PC-3 (cell line): ENCODE results near the gene IFITM2.

Source experiments
- EZH2 ChIP-seq: fragments of 300-600 bp; sonication (generic); IDR thresholded peaks from one replicate; pipeline ENCODE4 v1.6.1; 2017; ENCODE audit warnings: antibody characterized with exemption, mild to moderate bottlenecking, low read length; ENCODE audit not compliant: unreplicated experiment
- TF ChIP-seq, protein P1 (sequence below): fragments of 300-600 bp; sonication (generic); conservative IDR thresholded peaks from 2 replicates; pipeline ENCODE4 v1.5.1; 2017; ENCODE audit warnings: antibody characterized with exemption, low read depth, mild to moderate bottlenecking, low read length

GRCh38 chr11:326592-326841 is 18.9 kb downstream of the IFITM2 start:
- TF ChIP-seq, protein P1, sequence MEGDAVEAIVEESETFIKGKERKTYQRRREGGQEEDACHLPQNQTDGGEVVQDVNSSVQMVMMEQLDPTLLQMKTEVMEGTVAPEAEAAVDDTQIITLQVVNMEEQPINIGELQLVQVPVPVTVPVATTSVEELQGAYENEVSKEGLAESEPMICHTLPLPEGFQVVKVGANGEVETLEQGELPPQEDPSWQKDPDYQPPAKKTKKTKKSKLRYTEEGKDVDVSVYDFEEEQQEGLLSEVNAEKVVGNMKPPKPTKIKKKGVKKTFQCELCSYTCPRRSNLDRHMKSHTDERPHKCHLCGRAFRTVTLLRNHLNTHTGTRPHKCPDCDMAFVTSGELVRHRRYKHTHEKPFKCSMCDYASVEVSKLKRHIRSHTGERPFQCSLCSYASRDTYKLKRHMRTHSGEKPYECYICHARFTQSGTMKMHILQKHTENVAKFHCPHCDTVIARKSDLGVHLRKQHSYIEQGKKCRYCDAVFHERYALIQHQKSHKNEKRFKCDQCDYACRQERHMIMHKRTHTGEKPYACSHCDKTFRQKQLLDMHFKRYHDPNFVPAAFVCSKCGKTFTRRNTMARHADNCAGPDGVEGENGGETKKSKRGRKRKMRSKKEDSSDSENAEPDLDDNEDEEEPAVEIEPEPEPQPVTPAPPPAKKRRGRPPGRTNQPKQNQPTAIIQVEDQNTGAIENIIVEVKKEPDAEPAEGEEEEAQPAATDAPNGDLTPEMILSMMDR: no peak
- TF ChIP-seq EZH2: no peak
